Superior temporal gyrus (tissue), 1 donor: ENCODE data around the gene USHBP1.

ENCODE experiments used
- DNase-seq: peaks from one replicate; pipeline ENCODE4 v3.0.0-alpha.2; 2016; ENCODE audit errors: extremely low spot score

The USHBP1 gene

GRCh38 chr19:17263712-17264640, 569 bp downstream of the USHBP1 start:
- no peak for DNase-seq

GRCh38 chr19:17262557-17262956, 2.0 kb downstream of the USHBP1 start:
- no peak for DNase-seq

- DNase-seq = peak; percentile 31
These were observed 3.7 kb downstream of the USHBP1 start for GRCh38 chr19:17260842-17261325.

DNA sequence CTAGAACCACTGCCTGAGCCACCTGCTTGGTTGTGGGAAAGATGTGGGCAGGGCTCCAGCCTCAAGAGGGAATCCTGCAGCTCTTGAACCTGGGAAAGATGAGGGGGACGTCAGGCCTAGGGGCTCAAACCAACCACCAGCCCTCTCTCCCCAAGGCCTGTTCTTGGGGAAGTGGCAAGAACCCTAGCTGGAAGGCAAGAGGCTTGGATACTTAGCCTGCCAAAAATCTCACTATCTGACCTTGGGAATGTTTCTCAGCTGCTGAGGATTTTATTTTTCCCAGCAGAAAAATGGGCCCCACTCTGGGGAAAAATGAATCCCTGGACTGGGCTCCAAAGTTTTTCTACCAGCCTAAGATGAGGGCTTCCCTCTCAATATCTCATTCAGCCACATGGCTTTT, 4.6 kb downstream of the USHBP1 start:
- no peak for DNase-seq

DNA sequence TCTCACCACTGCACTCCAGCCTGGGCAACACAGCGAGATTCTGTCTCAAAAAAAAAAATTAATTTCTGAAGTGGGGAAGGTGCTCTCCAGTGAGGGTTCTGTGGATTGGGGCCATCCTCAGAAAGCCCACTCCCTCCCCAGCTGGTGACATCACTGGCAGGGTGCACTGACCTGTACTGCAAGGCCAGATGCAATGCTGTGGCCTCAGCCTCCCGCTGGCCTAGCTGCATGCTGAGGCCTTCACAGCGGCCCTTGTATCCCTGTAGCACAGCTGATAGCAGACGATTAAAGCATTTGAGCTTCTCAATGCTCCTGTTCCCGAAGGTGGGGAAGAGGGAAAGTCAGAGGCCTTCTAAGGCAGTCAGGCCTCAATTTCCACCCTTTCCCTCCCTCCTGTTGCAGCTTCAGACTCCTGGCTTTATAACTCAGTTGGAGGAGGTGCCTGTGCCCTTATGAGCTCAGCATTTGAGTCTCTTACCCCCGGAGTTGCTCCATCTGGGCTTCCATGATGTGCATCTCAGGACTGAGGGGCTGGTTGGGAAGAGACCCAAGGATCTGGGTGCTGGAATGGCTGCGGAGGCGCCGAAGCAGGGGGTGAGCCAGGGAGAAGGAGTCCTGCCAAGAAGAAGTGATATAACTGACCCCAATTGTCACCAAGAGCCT, 5.3 kb downstream of the USHBP1 start:
- DNase-seq = no peak

- DNase-seq = no peak
These were observed 8.4 kb downstream of the USHBP1 start for GRCh38 chr19:17256130-17256529.

- no peak for DNase-seq
These were observed 9.4 kb downstream of the USHBP1 start for GRCh38 chr19:17255150-17255621.

GRCh38 chr19:17254636-17255035, 9.9 kb downstream of the USHBP1 start:
- no peak for DNase-seq

- no peak for DNase-seq
These were observed 14.5 kb downstream of the USHBP1 start for GRCh38 chr19:17249887-17250548.

DNA sequence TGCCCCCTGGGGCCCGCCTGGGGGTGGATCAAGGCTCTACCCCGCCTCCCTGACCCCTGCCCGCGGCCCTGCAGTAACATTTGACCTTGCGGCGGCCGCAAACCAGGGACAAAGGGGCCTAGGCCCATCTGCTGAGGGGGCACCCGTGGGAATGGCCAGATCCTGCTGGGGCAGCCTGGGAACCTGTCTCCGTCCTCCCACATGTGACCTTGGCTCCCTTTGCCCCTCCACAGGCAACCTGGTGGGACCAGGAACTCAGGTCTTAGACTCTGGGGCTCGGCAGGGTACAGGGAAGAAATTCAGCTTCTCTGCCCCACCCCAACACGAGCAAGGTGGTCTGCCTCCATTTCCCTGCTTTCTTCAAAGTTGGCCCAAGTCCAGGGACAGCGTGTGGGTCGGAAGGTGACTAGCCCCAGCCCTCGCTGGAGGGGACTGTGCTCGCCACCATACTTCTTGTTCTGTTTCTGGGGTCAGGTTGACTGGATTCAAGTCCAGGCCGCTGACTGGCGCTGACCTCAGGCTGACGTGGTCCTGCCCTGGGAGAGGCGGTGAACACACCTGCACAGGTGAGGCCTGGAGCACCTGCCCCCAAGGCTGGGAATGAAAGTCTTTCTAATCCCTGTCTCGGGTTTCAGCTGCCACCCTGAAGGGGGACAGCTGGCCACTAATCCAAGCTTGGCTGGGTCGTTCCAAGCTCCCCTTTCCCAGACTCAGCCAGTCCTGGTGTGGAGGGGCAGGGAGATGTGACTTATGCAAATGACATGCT, 16.4 kb downstream of the USHBP1 start:
- DNase-seq = no peak

DNA sequence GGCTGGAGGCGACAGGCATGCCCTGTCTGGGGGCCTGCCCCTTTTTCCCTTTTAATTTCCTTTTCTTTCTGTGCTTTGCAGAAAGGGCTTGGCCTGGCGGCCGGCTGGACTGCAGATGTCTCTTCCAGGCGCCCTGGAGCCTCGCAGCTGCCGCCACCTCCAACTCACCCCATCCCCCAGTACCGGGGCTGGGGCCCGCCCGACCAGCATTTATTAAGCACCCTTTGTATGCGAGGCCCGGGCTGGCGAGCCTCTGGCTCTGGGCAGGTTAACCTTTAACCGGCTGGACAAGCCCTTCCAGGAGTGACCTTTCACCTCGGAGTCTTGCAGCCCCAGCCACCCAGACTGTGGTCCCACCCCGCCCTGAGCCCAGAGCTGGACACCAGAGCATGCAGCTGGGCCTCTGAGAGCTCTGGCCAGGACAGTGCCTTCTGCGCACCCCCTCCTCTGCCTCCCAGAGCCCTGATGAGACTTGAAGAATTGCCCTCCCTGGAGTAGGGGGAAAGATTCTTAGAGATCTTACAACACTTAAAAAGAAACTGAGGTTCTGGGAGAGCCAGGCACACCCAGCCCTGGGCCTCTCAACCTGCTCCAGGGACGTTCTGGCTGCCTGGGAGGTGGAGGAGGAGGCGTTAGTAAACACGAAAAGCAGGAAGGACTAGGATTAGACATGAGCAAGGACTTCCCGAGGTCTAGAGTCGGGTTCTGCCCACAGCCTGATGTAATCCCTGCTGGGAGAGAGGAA, 17.7 kb downstream of the USHBP1 start:
- DNase-seq = no peak

DNA sequence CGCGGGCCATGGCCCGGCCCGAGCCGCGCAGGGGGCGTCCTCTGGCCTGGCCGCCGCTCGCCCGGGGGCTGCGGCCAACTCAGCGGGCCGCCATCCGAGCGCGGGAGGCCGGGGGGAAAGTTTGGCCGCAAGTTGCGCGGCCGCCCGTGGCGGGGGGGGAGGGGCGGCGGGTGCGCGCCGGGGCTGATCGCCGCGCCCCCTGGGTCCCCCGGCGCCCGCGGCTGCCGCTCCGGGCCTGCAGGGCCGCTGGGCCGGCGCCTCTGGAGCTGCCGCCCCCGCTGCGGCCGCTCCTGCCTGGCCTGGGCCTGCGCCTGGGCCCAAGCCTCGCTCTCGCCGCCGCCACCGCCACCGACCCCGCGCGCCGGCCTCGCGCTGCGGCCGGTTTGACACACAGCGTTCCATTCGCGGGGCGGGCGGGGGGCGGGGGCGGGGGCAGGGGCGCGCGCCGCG, 19.0 kb downstream of the USHBP1 start, which contains the start of gene NR2F6:
Gene NR2F6 (minus strand): TSS at position 385 of the 450 bp plus-strand sequence. CDS start 699 bp downstream, outside the sequence.
- no peak for DNase-seq

GRCh38 chr19:17244618-17245534, 19.7 kb downstream of the USHBP1 start:
- no peak for DNase-seq

DNA sequence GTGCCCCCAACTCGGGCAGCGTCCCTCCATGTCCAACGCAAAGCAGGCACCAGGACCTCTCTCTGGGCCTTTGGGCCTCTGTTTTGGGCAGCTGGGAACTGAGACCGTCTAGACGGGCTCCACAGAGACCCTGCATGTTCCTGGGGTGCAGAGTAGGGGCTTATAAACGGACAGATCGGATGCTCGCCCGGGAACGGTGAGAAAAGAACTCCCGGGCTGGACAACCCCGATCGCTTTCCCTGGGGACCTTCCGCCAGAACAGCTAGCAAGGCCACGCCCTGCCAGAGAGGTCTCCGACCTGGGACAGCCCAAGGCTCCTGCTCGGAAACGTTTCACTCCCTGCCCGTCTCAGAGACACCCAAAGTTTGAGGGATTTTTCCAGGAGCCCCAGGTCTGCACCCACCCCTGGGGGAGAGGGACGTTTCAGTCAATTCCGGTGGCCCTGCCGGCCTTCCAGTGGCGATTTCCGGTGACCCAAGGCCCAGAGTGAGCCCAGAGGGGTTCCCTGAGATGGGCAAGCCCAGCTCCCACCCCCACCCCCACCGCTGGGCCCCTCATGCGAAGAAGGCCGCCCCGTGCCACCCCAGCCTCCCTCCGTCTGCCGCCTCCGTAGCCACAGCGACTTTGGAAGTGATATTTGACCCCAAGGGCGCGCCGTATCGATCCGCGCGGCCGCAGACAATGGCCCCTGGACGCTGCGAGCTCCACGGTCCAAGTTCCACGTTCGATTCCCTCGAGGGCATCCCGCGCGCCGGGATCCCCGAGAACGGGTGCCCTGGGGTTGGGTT, 20.5 kb downstream of the USHBP1 start:
- no peak for DNase-seq

DNA sequence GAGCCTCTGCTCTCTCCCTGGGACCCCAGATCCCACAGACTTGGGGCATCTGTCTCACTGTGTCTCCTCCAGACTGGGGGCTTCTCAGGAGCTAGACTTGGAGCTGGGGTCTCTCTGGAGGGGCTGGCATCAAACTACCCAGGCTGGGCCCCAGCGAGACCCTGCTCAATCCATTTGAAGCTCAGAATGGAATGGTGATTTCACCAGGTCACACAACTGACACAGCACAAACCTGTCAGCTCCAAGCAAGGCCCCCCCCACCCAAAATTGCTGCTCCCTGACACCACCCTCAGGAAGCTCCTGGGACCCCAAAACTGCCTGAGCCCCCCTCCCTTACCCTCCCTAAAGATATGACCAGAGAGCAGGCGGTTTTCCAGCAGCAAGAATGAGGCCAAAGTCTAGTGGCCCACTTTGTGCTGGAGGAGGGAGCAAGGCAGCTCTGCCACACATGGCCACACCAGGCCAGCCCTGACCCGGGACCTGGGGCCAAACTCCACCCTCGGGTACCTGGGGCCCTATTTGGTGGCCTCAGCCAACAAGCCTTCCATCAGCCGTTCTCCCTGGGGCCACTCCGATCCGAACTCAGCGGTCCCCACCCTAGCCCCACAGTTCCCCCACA, 21.2 kb downstream of the USHBP1 start:
- DNase-seq = no peak

GRCh38 chr19:17242431-17243208, 21.9 kb downstream of the USHBP1 start:
- DNase-seq = no peak

- DNase-seq = no peak
These were observed 23.6 kb downstream of the USHBP1 start for GRCh38 chr19:17240826-17241399.
